Cardiac muscle cell (in vitro differentiated cells and primary cell): Measurements from ENCODE around the gene MFSD8. TPM values are rescaled to one million over a fixed set of nuclear protein-coding genes. Genes with fewer than 3 reads are reported as not detected.
"Not testable (repeated sequence)": the region's sequence is repeated elsewhere in the genome, so short reads cannot be mapped to it uniquely, and the experiment has no call there.

Experiments
- DNase-seq, 2 donors: peaks; one replicate each; pipeline versions ENCODE4 v3.0.0 to v3.0.0-alpha.2; 2010 to 2017; ENCODE audit warnings: low read depth in 1 of 2, low spot score in 1 of 2
- H3K27ac ChIP-seq: fragments of 200-600 bp; sonication (generic); 2 replicates; pipeline ENCODE4 v1.5.1; 2016
- H3K27me3 ChIP-seq: fragments of 200-600 bp; sonication (generic); 2 replicates; pipeline ENCODE4 v1.6.0; 2016; ENCODE audit warnings: control low read depth
- H3K36me3 ChIP-seq: fragments of 200-600 bp; sonication (generic); 2 replicates; pipeline ENCODE4 v1.5.1; 2016; ENCODE audit warnings: control low read depth
- H3K4me1 ChIP-seq: fragments of 200-600 bp; sonication (generic); 2 replicates; pipeline ENCODE4 v1.8.1; 2017; ENCODE audit warnings: low read depth, mild to moderate bottlenecking, mixed run types
- H3K4me3 ChIP-seq: fragments of 200-600 bp; sonication (generic); 2 replicates; pipeline ENCODE4 v1.5.1; 2016; ENCODE audit warnings: mild to moderate bottlenecking
- H3K9me3 ChIP-seq: fragments of 200-600 bp; sonication (generic); 2 replicates; pipeline ENCODE4 v1.5.1; 2017; ENCODE audit warnings: low read depth, mild to moderate bottlenecking, control low read depth
- polyA plus RNA-seq: library from polyadenylated mRNA; unstranded; fragments of >200 nt; fragmentation: Nextera tagmentation; extraction: Ambion mirVana; gene quantifications from 2 replicates; pipeline ENCODE4 v1.2.1, GENCODE V29; 2016
- total RNA-seq: library from RNA; depleted of rRNA; stranded (reverse); fragments of >200 nt; gene quantifications from 2 replicates; pipeline ENCODE4 v1.2.3, GENCODE V29; 2016
- TF ChIP-seq, protein P1 (sequence below): IDR thresholded peaks from 2 replicates; pipeline ENCODE4 v1.5.1; 2012; ENCODE audit warnings: low read depth, mild to moderate bottlenecking, low read length

MFSD8 gene
- total and polyA plus RNA-seq, 2 experiments from 2014 or later: 18.4 to 23.6 TPM

GRCh38 chr4:127920521-127920920 is 44.5 kb downstream of the MFSD8 start:
- H3K4me3 ChIP-seq: no peak overlapping the region
- TF ChIP-seq, protein P1, sequence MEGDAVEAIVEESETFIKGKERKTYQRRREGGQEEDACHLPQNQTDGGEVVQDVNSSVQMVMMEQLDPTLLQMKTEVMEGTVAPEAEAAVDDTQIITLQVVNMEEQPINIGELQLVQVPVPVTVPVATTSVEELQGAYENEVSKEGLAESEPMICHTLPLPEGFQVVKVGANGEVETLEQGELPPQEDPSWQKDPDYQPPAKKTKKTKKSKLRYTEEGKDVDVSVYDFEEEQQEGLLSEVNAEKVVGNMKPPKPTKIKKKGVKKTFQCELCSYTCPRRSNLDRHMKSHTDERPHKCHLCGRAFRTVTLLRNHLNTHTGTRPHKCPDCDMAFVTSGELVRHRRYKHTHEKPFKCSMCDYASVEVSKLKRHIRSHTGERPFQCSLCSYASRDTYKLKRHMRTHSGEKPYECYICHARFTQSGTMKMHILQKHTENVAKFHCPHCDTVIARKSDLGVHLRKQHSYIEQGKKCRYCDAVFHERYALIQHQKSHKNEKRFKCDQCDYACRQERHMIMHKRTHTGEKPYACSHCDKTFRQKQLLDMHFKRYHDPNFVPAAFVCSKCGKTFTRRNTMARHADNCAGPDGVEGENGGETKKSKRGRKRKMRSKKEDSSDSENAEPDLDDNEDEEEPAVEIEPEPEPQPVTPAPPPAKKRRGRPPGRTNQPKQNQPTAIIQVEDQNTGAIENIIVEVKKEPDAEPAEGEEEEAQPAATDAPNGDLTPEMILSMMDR: no peak
- H3K4me1 ChIP-seq: peaks cover 11% of the 10 kb centered on the region
- no peaks in the 10 kb centered on the region for H3K27me3 ChIP-seq
- peaks cover 25% of the 10 kb centered on the region for H3K36me3 ChIP-seq
- H3K27ac ChIP-seq: no peak overlapping the region
- DNase-seq: no peak
- no peaks in the 10 kb centered on the region for H3K9me3 ChIP-seq

DNA sequence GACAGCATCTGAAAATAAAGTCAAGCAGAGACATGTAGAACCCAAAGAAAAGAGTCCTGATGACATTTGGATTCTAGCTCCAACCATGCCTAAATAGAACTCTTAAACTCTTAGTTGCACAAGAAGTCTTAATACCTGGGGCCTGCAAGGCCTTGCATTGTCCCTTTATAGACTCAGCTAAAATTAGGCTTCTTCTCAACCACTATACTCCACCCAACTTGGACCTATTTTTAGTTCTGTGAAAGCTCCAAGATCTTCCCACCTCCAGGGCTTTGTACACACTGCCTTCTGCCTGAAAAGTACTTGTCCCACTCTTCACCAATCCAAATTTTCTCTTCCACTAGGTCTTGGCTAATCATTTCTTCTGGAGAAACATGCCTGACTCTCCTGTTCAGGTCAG is 47.8 kb downstream of the MFSD8 start:
- peak overlapping the region; percentile 88 for H3K27ac ChIP-seq
- peak in 1 of 2 donors; percentile 1 for DNase-seq
- peaks cover 25% of the 10 kb centered on the region for H3K36me3 ChIP-seq
- no peak overlapping the region for H3K4me3 ChIP-seq
- no peaks in the 10 kb centered on the region for H3K9me3 ChIP-seq
- H3K27me3 ChIP-seq: no peaks in the 10 kb centered on the region
- H3K4me1 ChIP-seq: peaks cover 11% of the 10 kb centered on the region
- TF ChIP-seq, protein P1: no peak

DNA sequence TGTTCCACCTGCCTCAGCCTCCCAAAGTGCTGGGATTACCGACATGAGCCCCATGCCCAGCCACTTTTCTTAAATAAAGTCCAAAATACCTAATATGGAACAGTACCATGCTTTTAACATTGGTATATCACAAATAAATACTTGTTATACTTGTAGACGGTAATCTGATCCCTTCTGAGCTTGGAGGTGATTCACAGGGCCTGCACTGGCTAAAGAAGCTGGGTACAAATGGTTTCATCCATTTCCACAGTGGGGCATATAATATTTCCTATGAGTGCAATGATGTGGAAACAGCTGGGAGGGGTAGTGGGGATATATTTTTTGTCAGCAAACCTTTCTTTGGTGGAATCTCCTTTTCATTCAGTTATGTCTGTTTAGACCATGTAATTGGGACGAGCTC is 48.5 kb downstream of the MFSD8 start:
- Histone ChIP-seq H3K36me3 (peaks cover 23% of the 10 kb centered on the region), H3K4me3 (no peak overlapping the region), H3K9me3 (no peaks in the 10 kb centered on the region), H3K4me1 (peaks cover 11% of the 10 kb centered on the region), H3K27me3 (no peaks in the 10 kb centered on the region), H3K27ac (no peak overlapping the region)
- DNase-seq: no peak
- TF ChIP-seq, protein P1: no peak

- H3K27me3 ChIP-seq: no peaks in the 10 kb centered on the region
- H3K27ac ChIP-seq: peak overlapping the region; percentile 62
- H3K9me3 ChIP-seq: no peaks in the 10 kb centered on the region
- peak in 1 of 2 donors; percentile 6 for DNase-seq
- peaks cover 4% of the 10 kb centered on the region for H3K4me1 ChIP-seq
- no peak overlapping the region for H3K4me3 ChIP-seq
- TF ChIP-seq, protein P1: no peak
- no peaks in the 10 kb centered on the region for H3K36me3 ChIP-seq
Measured at GRCh38 chr4:127905029-127905428, 59.9 kb downstream of the MFSD8 start.

GRCh38 chr4:127899682-127900081 is 65.3 kb downstream of the MFSD8 start:
- not testable (repeated sequence) for H3K9me3 ChIP-seq, H3K4me3 ChIP-seq

GRCh38 chr4:127896528-127896927 is 68.4 kb downstream of the MFSD8 start:
- TF ChIP-seq, protein P1: no peak
- Histone ChIP-seq H3K4me3 (no peak overlapping the region), H3K27ac (no peak overlapping the region), H3K9me3 (no peaks in the 10 kb centered on the region), H3K4me1 (no peaks in the 10 kb centered on the region), H3K36me3 (peaks cover 27% of the 10 kb centered on the region), H3K27me3 (no peaks in the 10 kb centered on the region)
- no peak for DNase-seq

More at GRCh38 chr4:127899682-127900081, 65.3 kb downstream of the MFSD8 start:
- DNase-seq, H3K27me3 ChIP-seq, H3K4me1 ChIP-seq, H3K27ac ChIP-seq, H3K36me3 ChIP-seq: not testable (repeated sequence)
